ENCODE results near the gene CCDC69.

CCDC69 gene, protein sequence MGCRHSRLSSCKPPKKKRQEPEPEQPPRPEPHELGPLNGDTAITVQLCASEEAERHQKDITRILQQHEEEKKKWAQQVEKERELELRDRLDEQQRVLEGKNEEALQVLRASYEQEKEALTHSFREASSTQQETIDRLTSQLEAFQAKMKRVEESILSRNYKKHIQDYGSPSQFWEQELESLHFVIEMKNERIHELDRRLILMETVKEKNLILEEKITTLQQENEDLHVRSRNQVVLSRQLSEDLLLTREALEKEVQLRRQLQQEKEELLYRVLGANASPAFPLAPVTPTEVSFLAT

DNA sequence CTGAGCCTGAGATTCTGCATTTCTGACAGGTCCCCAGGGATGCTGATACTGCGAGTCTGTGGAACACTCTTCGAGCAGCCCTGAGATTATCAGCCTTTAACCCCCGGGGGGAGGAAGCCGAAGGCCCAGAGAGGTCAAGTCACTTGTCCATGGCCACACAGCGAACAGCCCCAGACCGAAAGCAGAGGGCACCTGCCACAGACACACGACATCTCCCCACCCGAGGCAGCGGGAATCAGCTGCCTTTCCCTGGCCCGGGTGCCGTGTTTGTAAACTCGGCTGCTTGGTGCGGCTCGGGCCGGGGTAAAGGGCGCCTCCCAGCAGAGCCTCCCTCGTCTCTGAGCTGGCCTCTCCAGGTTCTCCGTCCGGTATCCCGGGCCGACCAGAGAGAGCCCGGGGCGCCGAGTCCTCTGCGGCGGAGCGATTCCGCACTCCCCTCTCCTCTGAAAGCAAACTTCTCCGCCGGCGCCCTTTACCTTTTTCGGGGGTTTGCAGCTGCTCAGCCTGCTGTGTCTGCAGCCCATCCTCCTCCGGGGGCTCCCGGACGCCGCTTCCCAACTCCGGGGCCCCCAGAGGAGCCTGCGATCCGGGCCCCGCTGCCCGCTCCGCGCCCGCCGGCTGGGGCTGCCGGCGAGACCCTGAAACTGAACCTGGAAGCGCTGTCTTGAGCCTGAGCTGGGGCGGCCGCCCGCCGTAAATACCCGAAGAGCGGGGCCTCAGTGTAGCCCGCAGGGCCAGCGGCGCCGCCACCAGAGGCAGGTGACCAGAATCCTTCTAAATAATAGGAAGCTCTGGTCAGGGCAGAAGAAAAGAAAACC lies at the start of gene CCDC69:
Gene CCDC69 (minus strand): TSS at position 646 of the 818 bp plus-strand sequence. CDS start 122 bp downstream, at position 524.
- TF ChIP-seq, protein P1, sequence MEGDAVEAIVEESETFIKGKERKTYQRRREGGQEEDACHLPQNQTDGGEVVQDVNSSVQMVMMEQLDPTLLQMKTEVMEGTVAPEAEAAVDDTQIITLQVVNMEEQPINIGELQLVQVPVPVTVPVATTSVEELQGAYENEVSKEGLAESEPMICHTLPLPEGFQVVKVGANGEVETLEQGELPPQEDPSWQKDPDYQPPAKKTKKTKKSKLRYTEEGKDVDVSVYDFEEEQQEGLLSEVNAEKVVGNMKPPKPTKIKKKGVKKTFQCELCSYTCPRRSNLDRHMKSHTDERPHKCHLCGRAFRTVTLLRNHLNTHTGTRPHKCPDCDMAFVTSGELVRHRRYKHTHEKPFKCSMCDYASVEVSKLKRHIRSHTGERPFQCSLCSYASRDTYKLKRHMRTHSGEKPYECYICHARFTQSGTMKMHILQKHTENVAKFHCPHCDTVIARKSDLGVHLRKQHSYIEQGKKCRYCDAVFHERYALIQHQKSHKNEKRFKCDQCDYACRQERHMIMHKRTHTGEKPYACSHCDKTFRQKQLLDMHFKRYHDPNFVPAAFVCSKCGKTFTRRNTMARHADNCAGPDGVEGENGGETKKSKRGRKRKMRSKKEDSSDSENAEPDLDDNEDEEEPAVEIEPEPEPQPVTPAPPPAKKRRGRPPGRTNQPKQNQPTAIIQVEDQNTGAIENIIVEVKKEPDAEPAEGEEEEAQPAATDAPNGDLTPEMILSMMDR (IDR thresholded peaks at IDR 0.05; ENCODE audit: insufficient read depth, low read depth, low read length, missing control alignments) = no peak
- DNase-seq (ENCODE audit: low read depth) = peak; percentile 84
- H3K4me3 ChIP-seq (ENCODE audit: low read depth, low read length) = peak within 1 kb of the TSS; percentile 76

DNA sequence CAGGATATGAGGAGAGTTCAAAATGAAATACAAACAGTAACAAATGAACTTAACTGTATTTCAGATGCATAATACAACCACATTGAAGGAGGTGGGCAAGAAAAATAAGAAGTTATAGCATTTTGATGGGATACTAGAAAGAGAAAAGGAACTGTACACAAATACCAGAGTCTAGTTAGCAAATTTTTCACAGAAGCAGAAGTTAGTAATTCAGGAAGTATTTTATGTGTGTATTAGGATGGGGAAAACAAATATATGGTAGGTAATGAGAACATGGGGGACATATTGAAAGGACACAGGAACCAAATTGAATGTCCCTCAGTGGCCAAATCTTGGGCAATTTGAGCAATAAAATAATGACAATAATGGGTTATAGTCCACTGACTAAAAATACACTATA lies 47.4 kb upstream of the CCDC69 start:
- no peak overlapping the region for H3K4me3 ChIP-seq (ENCODE audit: low read depth, low read length)
- no peak for DNase-seq (ENCODE audit: low read depth)
- TF ChIP-seq, protein P1 (IDR thresholded peaks at IDR 0.05; ENCODE audit: insufficient read depth, low read depth, low read length, missing control alignments) = no peak

DNA sequence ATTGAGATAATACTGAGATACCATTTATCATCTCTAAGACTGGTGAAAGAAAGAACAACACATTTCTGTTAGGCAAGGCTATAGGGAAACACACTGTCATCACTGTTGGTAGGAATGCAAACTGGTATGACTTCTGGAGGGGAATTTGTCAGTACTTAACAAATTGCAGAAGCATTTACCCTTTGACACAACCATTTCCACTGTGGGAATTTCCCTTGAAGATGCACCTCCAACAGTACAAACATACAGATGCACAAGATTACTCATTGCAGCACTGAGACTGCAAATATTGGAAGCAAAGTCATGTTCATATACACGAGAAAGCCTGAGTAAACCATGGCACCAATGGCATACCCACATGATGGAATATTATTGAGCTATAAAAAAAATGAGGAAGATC lies 46.7 kb upstream of the CCDC69 start:
- H3K4me3 ChIP-seq (ENCODE audit: low read depth, low read length) = no peak overlapping the region
- peak; percentile 72 for DNase-seq (ENCODE audit: low read depth)
- TF ChIP-seq, protein P1 (IDR thresholded peaks at IDR 0.05; ENCODE audit: insufficient read depth, low read depth, low read length, missing control alignments) = no peak

DNA sequence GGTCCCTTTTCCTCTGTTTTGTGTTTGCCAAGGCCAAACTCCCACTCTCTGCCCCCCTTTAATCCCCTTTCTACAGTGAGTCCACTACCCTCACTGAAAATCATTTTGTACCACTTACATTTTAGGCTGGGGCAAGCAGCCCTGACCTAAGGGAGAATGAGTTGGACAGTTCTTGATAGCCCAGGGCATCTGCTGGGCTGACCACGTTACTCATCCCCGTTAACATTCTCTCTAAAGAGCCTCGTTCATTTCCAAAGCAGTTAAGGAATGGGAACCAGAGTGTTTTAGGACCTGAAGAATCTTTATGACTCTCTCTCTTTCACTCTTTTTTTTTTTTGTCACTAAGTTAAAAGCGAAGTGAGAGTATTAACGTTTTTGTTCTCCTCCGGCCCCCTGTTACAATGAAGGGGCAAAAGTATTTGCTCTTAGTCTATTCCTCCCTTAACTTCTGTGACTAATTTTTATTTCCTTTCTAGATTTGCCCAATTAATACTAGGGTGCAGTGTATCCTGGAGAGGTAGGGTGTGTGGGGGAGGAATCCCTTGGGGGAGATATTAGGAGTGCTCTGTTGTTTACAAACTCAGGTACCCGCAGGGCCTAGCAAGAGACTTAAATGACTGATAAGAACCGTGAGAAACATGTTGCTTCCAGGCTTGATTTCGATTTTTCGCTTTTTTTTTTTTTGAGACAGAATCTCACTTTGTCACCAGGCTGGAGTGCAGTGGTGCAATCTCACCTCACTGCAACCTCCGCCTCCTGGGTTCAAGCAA lies 43.8 kb upstream of the CCDC69 start:
- TF ChIP-seq, protein P1 (IDR thresholded peaks at IDR 0.05; ENCODE audit: insufficient read depth, low read depth, low read length, missing control alignments) = no peak
- no peak overlapping the region for H3K4me3 ChIP-seq (ENCODE audit: low read depth, low read length)
- DNase-seq (ENCODE audit: low read depth) = no peak

DNA sequence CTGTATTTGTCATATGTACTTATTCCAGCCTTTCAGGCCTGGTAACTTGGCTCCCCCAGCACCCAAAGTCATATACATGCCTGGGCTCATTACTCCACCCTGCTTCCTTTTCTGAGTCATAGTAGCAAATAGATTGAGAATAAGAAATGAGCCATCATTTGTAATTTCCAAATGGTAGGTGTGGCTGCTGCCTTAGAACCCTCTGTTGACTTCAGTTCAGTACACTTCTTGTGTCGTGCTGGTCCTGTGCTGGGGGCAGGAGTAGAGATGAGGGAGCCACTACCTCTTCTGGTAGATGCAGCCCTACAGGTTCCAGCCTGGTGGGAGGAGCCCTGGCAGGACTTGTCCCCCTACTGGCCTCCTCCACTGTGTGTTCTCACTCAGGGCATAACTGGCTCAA lies 40.2 kb upstream of the CCDC69 start:
- TF ChIP-seq, protein P1 (IDR thresholded peaks at IDR 0.05; ENCODE audit: insufficient read depth, low read depth, low read length, missing control alignments) = no peak
- H3K4me3 ChIP-seq (ENCODE audit: low read depth, low read length) = no peak overlapping the region
- no peak for DNase-seq (ENCODE audit: low read depth)

DNA sequence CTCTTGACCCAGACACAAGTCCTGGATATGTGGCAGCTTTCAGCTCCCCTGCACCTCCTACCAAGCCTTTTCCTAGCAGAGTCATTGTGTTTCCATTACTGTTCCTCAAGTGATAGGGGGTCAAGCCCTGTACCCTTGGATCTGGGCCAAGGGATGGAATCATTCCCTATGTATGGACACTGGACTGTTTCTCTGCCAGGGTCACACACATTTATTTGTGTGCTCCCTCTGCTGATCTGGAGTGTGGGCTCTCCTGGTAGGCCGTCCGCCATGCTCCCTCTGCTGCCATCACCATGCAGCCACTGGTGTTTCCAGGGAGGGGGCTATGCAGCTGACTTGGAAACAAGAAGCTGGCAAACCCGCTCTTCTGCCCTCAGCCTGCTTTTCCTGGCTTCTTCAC lies 38.6 kb upstream of the CCDC69 start:
- DNase-seq (ENCODE audit: low read depth) = no peak
- H3K4me3 ChIP-seq (ENCODE audit: low read depth, low read length) = no peak overlapping the region
- TF ChIP-seq, protein P1 (IDR thresholded peaks at IDR 0.05; ENCODE audit: insufficient read depth, low read depth, low read length, missing control alignments) = no peak
